MG63 (cell line): ENCODE measurements around the gene FSIP1. TPM values are rescaled to one million over a fixed set of nuclear protein-coding genes. Genes with fewer than 3 reads are reported as not detected.

ENCODE experiments used
- DNase-seq: peaks from one replicate; pipeline ENCODE4 v3.0.0-alpha.2; 2020
- H3K27me3 ChIP-seq: fragments of 250-450 bp; sonication (Bioruptor Pico); 2 replicates; pipeline ENCODE4 v1.5.1; 2020; ENCODE audit warnings: mild to moderate bottlenecking, moderate library complexity
- H3K36me3 ChIP-seq: fragments of 250-450 bp; sonication (Bioruptor Pico); 2 replicates; pipeline ENCODE4 v1.5.1; 2020; ENCODE audit warnings: mild to moderate bottlenecking, moderate library complexity
- H3K4me3 ChIP-seq: fragments of 250-450 bp; sonication (Bioruptor Pico); 2 replicates; pipeline ENCODE4 v1.5.1; 2020; ENCODE audit warnings: mild to moderate bottlenecking, moderate library complexity
- H3K9me3 ChIP-seq: fragments of 250-450 bp; sonication (Bioruptor Pico); 2 replicates; pipeline ENCODE4 v1.5.1; 2020; ENCODE audit warnings: mild to moderate bottlenecking, moderate library complexity
- total RNA-seq: library from RNA; depleted of rRNA; stranded (reverse); fragments of >200 nt; shearing (Covaris generic); gene quantifications from 2 replicates; pipeline ENCODE4 v1.2.3, GENCODE V29; 2014; ENCODE audit warnings: low replicate concordance

FSIP1 gene
- total RNA-seq, 1 experiment from 2014 or later, result 3.3 TPM

DNA sequence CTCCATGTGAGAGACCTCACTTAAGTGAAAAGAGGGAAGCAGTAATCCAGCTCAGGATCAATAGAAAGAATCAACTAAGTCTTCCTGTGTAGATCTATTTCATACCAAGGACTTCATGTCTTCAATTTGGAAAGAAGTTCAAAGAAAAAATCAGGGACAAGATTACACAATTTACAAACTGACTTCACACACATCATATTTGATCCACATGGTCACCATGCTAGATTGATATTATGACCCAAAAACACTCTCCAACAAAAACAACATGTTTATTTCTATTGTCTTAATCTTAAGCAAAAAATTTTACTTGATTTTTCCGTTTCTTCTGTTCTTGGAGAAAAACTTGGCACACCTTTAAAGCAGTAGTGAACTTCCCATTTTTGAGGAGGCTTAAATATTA lies 125.5 kb downstream of the FSIP1 start:
- no peaks in the 10 kb centered on the region for H3K36me3 ChIP-seq
- H3K9me3 ChIP-seq, result peaks cover 2% of the 10 kb centered on the region; the same call in 1 of the 2 replicates
- H3K27me3 ChIP-seq, result no peaks in the 10 kb centered on the region
- no peak for DNase-seq
- no peak overlapping the region for H3K4me3 ChIP-seq

DNA sequence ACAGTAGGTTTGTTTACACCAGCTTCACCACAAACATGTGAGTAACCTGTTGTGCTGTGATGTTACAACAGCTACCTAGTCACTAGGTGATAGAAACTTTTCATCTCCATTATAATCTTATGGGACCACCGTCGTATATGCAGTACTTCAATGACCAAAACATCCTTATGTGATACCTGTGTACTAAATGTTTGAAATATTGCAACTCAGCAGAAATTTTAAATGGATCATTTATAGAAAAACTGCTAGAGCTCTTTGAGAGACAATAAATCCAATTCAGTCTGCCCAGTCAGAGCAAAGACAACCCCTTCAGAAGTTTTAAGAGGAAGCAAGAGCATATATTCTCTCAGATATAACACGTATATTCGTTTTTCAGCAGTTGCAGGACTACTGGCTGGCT lies 128.3 kb downstream of the FSIP1 start:
- H3K4me3 ChIP-seq, result no peak overlapping the region
- H3K27me3 ChIP-seq, result no peaks in the 10 kb centered on the region
- peaks cover 2% of the 10 kb centered on the region; the same call in 1 of the 2 replicates for H3K9me3 ChIP-seq
- no peak for DNase-seq
- no peaks in the 10 kb centered on the region for H3K36me3 ChIP-seq

- no peak for DNase-seq
- no peaks in the 10 kb centered on the region for H3K27me3 ChIP-seq
- H3K36me3 ChIP-seq, result no peaks in the 10 kb centered on the region
- no peaks in the 10 kb centered on the region for H3K9me3 ChIP-seq
- H3K4me3 ChIP-seq, result no peak overlapping the region
Observed at GRCh38 chr15:39651881-39652280, 130.8 kb downstream of the FSIP1 start.

- Histone ChIP-seq H3K9me3 (no peaks in the 10 kb centered on the region), H3K36me3 (no peaks in the 10 kb centered on the region), H3K27me3 (no peaks in the 10 kb centered on the region), H3K4me3 (no peak overlapping the region)
- no peak for DNase-seq
Observed at GRCh38 chr15:39651295-39651694, 131.3 kb downstream of the FSIP1 start.

DNA sequence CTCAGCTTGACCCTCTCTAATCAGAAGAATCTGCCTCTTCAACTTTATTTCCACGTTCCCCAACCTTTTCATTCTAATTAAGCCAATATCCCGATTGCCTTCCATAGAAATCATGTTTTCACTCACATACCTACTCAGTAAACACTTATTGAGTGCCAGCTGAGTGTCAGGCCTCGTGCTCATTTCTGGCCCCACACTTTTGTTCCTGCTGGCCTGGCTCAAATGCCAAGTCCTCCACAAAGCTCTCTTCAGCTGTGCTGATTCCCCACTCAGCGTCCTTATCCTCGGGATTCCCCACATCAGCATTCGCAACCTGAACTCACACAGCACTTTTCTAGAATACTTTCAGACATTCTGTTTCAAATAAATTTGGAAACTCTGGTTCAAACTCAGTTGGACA lies 132.9 kb downstream of the FSIP1 start:
- Histone ChIP-seq H3K4me3 (no peak overlapping the region), H3K9me3 (no peaks in the 10 kb centered on the region), H3K36me3 (no peaks in the 10 kb centered on the region), H3K27me3 (no peaks in the 10 kb centered on the region)
- no peak for DNase-seq

GRCh38 chr15:39646425-39646824 lies 136.2 kb downstream of the FSIP1 start:
- Histone ChIP-seq H3K9me3 (no peaks in the 10 kb centered on the region), H3K36me3 (no peaks in the 10 kb centered on the region), H3K27me3 (no peaks in the 10 kb centered on the region), H3K4me3 (no peak overlapping the region)
- no peak for DNase-seq

- no peak for DNase-seq
Observed at GRCh38 chr15:39645976-39646257, 136.7 kb downstream of the FSIP1 start.

GRCh38 chr15:39645138-39645975 lies 137.3 kb downstream of the FSIP1 start:
- no peak overlapping the region for H3K4me3 ChIP-seq
- H3K9me3 ChIP-seq, result no peaks in the 10 kb centered on the region
- DNase-seq, result no peak
- H3K27me3 ChIP-seq, result no peaks in the 10 kb centered on the region
- no peaks in the 10 kb centered on the region for H3K36me3 ChIP-seq

More at GRCh38 chr15:39645976-39646257, 136.7 kb downstream of the FSIP1 start:
- Histone ChIP-seq H3K36me3 (no peaks in the 10 kb centered on the region), H3K27me3 (no peaks in the 10 kb centered on the region), H3K4me3 (no peak overlapping the region), H3K9me3 (no peaks in the 10 kb centered on the region)

GRCh38 chr15:39644136-39644535 lies 138.5 kb downstream of the FSIP1 start:
- Histone ChIP-seq H3K4me3 (no peak overlapping the region), H3K27me3 (no peaks in the 10 kb centered on the region), H3K36me3 (no peaks in the 10 kb centered on the region), H3K9me3 (no peaks in the 10 kb centered on the region)
- DNase-seq, result no peak

DNA sequence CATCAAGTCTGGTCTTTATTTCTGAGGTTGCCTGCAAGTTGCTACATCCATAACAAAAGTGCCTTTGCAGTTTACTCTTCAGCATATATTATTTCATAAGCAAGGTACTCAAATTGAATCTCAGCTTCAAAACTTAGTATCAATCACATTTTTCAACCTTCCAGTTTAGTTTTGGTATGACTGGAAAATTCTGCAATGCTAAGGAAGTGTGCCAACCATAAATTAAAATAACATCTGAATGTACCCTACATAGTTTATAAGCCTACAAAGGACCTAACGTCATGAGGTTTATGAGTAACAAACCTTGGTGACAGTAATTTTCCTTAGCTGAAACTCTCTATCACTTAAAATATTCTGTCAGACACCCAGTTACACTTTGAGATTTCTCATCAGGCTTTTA lies 138.9 kb downstream of the FSIP1 start:
- no peak overlapping the region for H3K4me3 ChIP-seq
- H3K36me3 ChIP-seq, result no peaks in the 10 kb centered on the region
- no peaks in the 10 kb centered on the region for H3K27me3 ChIP-seq
- no peak for DNase-seq
- H3K9me3 ChIP-seq, result no peaks in the 10 kb centered on the region

DNA sequence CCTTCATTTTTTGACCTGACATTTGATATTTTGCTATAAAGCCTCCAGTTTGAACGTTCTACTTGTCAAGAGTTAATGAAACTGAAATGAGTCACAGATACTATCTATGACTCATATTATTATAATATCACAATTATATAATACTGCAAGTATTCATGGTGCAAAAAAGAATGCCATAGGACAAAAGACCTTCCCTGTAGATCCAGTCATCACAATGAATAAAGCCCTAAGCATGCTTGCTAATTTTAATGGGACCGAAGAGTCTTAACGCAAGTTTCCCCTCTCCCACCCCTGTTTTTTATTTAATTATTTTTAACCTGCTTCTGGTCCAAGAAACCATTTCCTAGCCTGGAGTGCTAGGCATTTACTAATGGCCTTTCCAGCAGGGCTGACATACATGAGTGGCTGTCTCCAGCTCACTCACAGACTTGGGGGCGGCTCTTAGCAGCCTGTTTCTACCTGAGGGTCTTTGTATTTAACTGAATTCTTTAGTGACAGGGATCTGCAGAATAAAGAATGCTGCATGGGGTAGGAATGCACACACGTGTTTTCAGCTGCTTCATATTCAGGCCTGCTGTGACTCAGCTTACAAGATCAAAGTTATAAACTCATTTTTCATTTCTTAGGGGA lies 140.5 kb downstream of the FSIP1 start:
- Histone ChIP-seq H3K27me3 (no peaks in the 10 kb centered on the region), H3K4me3 (no peak overlapping the region), H3K36me3 (no peaks in the 10 kb centered on the region), H3K9me3 (no peaks in the 10 kb centered on the region)
- DNase-seq, result no peak

DNA sequence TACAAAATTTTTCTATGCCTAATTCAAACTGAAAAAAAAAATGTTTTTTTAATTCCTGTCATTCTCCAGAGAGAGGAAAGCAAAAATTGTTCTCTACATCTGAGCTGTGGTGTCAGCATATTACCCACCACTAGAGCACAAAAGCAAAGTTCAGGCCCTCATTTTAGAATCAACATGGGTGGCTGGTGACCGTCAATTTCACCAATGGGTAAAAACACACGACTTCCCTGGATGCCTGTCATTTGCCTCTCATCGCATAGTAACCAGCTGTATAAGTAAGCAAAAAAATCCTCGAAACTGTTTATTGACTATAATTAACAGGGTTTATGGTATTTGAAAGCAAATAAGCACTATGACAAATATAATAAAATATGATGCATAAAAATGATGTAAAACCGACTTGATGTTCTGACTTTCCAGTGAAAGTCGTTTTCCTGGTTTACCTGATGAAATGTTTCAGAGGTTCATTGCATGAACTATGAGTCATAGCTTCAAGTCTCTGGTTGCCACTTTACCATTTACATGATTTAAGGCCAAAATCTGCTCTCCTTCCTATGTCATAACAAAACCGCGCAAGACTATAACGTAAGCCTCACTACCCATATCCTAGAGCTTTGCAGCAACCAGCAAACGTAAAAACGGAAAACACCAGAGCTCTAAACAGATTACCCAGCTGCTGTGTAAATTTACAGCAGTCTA lies 141.3 kb downstream of the FSIP1 start:
- no peak for DNase-seq
- Histone ChIP-seq H3K4me3 (no peak overlapping the region), H3K9me3 (no peaks in the 10 kb centered on the region), H3K36me3 (no peaks in the 10 kb centered on the region), H3K27me3 (no peaks in the 10 kb centered on the region)

- no peak overlapping the region for H3K4me3 ChIP-seq
- no peaks in the 10 kb centered on the region for H3K27me3 ChIP-seq
- no peaks in the 10 kb centered on the region for H3K9me3 ChIP-seq
- no peaks in the 10 kb centered on the region for H3K36me3 ChIP-seq
- DNase-seq, result no peak
Observed at GRCh38 chr15:39640665-39641064, 142.0 kb downstream of the FSIP1 start.

DNA sequence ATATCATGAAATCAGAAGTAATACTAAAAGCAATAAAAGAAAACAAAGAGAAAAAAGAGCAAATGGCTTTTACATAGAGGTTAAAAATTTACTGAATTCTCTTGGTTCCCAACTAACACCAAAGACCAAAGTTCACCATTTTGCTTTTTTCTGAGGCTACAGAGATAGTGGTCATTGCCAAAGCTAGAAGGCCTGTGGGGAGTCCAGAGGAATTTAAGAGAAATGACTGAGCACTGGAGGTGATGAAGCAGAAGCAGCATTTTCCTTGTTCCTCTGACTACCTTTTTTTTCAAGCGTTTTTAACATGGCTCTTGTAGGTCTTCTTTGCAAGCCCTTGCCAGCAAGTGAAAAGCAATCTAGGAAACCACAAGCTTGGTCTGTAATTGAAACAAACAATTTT lies 143.6 kb downstream of the FSIP1 start:
- Histone ChIP-seq H3K9me3 (no peaks in the 10 kb centered on the region), H3K4me3 (no peak overlapping the region), H3K36me3 (no peaks in the 10 kb centered on the region), H3K27me3 (no peaks in the 10 kb centered on the region)
- DNase-seq, result no peak

DNA sequence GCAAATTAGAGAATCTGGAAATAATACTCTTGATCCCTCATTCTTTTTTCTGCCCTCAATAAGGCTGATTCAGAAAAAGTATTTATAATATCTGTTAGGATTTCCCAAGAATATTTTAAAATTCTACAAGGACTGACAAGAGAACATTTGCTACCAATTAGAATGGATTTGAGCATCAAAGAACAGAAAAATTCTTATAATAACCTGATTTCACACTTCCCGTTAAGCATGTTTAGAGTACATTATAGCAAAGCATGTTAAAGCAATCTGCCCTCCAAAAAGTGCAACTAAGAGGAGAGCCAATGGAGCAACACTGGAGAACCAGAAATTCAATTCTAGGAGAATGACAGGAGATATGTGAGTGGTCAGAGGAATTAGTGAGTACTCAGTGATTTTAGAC lies 144.6 kb downstream of the FSIP1 start:
- DNase-seq, result no peak
- H3K36me3 ChIP-seq, result no peaks in the 10 kb centered on the region
- no peak overlapping the region for H3K4me3 ChIP-seq
- no peaks in the 10 kb centered on the region for H3K27me3 ChIP-seq
- no peaks in the 10 kb centered on the region for H3K9me3 ChIP-seq

DNA sequence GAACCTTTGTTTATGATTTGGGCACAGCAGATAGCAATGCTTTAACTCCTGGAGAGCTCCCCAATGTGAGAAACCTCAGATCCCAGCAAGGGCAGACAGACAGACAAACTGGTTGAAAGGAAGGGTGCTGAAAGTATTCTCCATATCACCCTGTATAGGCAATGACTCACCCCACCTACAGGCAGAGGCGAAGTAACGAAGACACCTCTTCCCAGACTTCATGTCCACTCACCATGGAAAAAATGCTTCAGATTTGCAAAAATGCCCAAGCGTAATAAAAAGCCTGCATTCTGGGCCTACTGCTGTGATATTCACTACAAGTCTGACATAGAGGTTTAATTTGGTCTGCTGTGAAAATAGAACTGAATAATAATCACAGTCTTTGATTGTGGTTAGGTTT lies 151.3 kb downstream of the FSIP1 start:
- no peak for DNase-seq
- H3K4me3 ChIP-seq, result no peak overlapping the region
- no peaks in the 10 kb centered on the region for H3K27me3 ChIP-seq
- H3K36me3 ChIP-seq, result no peaks in the 10 kb centered on the region; the same call in 1 of the 2 replicates
- H3K9me3 ChIP-seq, result peaks cover 3% of the 10 kb centered on the region; the same call in 1 of the 2 replicates

DNA sequence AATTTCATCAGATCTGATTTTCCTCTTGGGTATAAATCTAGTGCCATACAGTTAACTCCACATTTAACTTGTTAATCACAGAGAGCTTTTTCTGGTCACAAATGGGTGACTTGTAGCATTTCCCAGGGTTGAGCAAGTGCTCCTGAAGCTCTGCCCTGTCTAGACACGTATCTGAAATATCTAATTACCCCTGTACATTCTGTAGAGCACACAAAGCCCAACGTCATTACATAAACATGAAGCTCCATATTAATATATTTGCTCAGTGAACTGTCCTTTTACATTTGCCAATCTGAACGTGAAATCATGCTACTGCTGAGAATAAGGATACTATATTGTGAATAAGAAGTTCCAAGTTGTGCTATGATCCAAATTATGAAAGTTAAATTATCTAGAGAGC lies 152.7 kb downstream of the FSIP1 start:
- H3K9me3 ChIP-seq, result peaks cover 5% of the 10 kb centered on the region
- no peaks in the 10 kb centered on the region; the same call in 1 of the 2 replicates for H3K36me3 ChIP-seq
- no peak overlapping the region for H3K4me3 ChIP-seq
- DNase-seq, result no peak
- H3K27me3 ChIP-seq, result no peaks in the 10 kb centered on the region
